SKM-1 treated with dmso at 0.1 percent for 144 hours (cell line): Measurements from ENCODE around the gene NLRP3.
"Not testable (repeated sequence)": the region's sequence is repeated elsewhere in the genome, so short reads cannot be mapped to it uniquely, and the experiment has no call there.

Experiments
- DNase-seq: peaks from one replicate; lab custom pipeline; 2025; ENCODE audit not compliant: unreplicated experiment; lab: John Stamatoyannopoulos, UW

The NLRP3 gene

DNA sequence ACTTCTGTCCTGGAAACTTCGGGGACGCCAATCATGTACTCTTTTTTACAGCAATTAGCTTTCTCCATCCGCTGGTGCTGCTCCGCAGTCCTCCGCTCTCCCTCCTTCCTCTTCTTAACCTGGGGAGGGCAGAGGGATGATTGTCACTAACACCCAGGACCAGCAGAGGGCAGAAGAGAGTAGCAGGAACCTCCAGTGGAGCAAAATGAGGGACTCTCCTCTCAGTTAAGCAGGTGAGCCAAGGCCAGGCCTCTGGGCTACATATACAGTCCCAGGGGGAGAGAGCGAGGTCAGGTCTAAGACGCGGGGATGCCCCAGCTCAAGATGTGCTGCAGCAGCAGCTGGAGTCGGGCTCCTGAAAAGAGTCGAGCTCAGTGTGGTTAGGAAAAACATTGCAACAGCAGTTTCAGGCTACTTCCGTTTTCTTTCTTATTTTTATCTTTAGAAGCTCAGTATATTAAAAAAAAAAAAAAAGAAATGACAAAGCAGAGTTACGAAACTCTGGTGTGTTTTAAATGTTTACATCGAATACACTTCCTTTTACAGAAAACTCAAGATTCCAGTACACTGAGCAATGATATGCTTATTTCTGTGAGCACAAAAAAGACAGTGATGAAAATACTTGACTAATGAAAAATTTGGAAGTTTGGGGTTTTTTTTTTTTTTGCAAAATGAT is 25.7 kb upstream of the NLRP3 start:
- peak; percentile 99 for DNase-seq

DNA sequence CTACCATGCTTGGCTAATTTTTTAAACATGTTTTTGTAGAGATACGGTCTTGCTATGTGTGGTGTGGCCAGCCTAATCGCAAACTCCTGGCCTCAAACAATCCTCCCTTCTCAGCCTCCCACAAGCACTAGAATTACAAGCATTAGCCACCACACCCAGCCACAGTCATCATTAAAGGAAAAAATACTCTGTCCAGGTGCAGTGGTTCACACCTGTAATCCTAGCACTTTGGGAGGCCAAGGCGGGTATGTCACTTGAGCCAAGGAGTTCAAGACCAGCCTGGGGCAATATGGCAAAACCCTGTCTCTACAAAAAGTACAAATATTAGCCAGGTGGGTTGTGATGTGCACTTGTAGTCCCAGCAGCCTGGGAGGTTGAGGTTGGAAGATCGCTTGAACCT is 25.0 kb upstream of the NLRP3 start:
- DNase-seq = no peak

DNA sequence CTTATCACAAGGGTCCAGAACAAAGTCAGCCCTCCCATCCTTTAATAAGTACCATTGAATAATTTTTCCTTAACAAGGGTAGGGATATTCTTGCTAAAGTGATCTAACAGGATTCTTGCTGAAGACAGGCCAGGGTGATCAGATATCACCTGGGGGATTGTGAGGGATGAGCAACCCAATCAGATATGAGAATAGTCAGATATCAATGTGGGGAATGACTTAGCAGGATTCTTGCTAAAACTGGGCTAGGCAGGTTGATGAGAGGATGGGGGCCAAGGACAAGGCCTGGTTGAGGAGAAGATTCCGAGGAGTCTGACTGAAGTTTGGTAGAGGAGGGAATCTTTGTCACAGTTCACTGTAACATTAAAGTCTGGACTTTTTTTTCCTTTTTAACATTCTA is 23.9 kb upstream of the NLRP3 start:
- no peak for DNase-seq

DNA sequence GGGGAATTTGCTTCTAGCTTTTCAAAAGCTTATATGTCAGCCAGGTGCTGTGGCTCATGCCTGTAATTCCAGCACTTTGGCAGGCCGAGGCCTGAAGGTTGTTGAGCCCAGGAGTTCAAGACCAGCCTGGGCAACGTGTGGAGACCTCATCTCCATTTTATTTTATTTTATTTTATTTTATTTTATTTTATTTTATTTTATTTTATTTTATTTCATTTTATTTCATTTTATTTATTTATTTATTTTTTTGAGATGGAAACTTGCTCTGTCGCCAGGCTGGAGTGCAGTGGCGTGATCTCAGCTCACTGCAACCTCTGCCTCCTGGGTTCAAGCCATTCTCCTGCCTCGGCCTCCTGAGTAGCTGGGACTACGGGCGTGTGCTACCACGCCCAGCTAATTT is 20.9 kb upstream of the NLRP3 start:
- DNase-seq = not testable (repeated sequence)

DNA sequence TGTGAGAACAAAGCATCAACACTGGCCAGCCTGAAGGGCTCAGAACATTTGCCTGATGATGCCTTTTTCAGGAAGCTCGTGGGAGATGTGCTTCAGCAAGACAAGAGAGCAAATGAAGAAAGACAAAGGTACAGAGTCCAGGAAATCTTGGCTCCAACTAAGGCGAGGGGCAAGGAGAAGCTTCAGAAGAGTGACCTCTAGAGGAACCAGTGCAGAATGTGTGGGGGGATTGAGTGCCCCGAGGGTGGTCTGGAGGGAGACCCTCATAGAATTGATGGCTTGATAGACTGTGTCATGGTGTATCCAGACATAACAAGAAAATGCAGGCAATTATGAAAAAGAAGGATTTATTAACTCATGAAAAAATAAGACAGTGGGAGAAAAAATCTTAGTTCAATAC is 15.3 kb upstream of the NLRP3 start:
- DNase-seq = no peak

DNA sequence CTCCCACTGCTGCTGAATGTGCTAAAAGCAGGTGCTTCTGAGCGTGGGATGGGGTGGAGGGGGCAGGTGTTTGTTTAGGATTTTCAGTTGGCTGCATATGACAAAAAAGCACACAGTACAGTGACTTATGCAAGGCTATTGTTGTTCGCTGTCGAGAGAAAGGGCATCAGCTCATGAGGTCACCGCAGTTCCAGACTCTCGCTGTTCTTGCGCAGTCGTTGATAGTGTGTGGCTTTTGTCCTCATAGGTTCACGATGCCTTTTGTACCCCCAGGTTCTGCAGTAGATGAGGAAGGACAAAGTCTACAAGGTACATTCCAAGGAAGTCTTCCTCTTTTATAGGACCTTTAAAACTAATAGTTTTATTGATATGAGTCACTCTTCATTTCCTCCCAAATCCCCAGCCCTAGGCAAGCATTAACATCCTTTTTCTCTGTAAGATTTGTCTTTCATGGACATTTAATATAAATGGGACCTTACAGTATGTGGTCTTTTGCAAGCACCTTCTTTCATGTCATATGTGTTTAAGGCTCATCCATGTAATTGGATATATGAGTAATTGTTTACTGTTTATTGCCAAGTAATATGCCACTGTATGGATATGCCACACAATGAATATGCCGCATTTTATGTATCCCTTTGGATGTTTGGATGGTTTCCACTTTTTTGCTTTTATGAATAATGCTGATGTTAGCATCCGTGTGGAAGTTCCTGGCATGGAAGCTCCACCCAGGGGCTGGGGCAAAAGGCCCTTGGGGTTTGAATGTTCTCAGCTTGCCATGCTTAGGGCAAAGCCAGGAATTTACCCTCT is 14.5 kb upstream of the NLRP3 start:
- no peak for DNase-seq

DNA sequence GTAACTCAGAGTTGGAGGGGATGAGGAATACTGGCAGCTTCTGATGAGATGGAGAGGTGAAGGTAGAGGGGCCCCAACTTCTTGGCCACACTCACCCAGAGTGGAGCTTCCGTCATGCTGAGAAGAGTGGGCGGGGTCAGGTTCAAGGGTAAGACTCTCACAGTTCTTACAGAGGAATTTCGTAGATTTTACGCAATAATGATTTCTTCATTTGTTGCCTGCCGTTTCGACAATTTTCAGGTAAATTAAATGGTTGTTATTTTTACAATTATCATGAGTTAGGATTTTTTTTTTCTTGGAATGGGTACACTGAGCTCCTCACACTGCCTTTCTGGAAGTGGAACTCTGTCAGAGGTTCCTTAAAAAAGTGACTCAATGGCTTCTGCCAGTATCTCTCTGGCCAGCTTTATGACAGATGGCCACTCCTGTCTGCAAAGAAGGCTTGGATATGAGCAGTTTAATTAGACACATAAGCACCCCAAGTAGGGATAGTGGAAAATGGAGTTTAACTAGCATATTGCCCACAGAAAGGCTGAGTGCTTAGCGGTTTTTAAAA is 13.8 kb upstream of the NLRP3 start:
- peak; percentile 66 for DNase-seq

DNA sequence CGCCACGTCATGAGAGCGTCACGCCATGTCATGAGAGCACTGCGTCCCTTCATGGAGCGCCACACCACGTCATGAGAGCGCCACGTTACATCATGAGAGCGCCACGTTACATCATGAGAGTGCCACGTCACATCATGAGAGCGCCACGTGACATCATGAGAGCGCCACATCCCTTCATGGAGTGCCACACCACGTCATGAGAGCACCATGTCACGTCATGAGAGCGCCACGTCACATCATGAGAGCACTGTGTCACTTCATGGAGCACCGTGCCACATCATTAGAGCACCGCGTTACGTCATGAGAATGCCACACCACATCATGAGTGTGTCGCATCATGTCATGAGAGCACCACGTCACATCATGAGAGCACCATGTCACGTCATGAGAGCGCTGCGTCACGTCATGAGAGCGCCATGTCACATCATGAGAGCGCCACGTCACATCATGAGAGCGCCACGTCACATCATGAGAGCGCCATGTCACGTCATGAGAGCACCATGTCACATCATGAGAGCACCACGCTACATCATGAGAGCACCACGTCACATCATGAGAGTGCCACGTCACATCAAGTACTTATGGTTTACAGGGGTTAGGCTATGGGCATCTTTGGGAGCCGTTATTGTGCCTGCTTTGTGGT is 9.8 kb upstream of the NLRP3 start:
- no peak for DNase-seq

DNA sequence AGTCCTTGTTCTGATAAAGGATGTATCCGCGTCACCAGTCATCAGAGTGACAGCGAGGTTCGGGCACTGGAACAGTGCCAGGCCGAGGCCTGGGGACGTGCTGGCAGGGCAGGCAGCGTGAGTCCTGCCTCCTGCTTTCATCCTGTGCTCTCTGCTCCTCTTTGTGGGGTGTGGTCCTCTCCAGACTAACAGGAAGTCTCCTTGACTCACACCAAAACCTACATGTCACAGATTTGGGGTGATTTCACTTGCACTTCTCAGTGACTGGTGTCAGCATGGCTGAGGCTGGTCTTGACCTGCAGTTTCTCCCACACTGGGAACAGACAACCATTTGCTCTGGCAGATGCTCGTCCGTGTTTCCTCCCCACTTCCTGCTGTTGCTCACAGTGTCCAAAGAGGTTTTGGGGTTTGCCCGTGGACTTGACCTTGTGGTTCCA is 8.8 kb upstream of the NLRP3 start:
- peak; percentile 71 for DNase-seq

DNA sequence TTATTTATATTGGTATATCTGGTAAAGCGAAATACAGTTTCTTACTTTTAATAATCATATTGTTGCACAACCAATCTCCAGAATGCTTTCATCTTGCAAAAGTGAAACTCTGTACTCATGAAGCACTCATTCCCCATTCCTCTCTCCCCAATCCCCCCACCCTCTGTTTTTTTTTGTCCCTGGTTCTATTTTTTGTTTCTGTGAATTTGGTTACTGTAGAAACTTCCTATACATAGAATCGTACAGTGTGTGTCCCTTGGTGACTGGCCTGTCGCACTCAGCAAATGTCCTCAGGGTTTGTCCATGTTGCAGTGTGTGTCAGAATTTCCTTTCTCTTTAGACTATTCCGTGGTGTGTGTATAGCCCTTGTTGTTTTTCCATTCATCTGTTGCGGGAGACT is 7.9 kb upstream of the NLRP3 start:
- no peak for DNase-seq

DNA sequence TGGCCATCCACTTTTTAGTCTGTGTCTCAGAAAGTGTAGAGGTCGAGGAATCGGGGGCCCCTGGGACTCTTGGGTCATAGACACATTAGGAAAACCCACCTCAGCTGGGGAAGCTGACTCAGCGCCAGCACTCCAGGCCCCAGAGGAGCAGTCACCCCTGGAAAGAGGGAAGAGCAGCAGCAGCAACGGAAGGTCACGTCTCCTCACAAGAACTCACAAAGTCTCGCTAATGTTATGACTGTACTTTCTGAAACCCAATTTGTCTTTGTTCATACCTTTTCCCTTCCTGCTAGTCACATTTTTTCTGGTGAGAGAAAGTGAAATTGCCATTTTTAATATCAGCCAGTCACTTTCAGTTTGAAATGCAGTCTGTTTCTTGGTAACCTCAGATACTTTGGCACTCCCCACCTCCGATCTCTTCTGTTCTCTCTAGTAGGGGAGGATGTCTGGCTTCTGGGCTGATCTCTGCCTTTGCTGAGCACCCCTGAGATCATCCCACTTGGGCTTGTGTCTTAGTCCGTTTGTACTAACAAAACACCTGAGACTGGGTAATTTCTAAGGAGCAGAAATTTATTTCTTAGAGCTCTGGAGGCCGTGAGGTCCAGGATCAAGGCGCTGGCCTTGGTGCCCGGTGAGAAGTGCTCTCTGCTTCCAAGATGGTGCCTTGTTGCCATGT is 6.0 kb upstream of the NLRP3 start:
- DNase-seq = no peak

DNA sequence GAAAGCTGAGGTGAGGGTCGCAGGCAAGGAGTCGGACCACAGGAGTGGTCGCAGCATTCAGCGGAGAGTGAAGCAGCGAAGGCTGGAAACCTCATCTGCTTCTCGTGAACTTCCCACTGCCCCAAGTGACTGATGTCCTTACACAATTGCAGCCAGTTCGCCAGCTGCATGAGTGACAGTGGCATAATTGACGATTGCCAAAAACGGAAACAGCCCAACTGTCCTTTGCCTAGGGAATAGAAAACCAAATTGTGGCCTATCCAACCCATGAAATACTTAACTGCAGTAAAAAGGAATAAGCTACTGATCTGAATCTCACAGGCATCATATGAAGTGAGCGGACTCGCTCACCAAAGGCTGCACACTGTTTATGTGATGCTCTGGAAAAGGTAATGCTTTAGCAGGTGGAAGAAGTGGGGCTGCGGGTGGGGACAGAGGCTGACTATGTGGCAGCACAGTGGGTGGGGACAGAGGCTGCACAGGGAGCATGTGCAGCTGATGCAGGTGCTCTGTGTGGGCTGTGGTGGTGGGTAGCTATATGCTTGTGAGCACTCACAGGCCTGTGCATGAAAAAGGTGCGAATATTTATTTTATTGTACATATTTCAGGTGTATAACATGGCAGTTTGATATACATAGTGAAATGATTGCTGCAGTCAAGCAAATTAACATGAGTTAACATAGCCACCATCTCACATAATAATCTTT is 4.2 kb upstream of the NLRP3 start:
- peak; percentile 66 for DNase-seq

DNA sequence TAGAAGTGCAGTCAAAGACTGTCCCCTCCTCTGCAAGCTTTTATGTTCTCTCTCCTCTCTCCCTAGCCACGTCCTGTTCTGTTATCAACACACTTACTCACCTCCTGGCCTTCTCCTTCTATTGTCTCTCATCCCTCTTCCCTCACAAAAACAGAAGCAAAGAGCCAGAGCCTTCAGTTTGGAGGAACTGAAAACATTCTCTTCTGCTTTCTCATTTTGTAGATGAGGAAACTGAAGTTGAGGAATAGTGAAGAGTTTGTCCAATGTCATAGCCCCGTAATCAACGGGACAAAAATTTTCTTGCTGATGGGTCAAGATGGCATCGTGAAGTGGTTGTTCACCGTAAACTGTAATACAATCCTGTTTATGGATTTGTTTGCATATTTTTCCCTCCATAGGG is 1.9 kb downstream of the NLRP3 start:
- peak; percentile 95 for DNase-seq

DNA sequence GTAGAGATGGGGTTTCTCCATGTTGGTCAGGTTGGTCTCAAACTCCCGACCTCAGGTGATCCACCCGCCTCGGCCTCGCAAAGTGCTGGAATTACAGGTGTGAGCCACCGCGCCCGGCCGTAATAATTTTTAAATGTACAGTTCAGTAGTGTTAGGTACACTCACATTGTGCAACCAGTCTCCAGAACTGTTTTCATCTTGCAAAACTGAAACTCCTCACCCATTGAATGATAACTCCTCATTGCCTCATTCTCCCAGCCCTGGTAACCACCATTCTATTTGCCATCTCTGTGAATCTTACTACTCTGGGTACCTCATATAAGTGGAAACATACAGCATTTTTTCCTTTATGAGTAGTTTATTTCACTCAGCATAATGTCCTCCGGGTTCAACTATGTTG is 3.4 kb downstream of the NLRP3 start:
- peak; percentile 44 for DNase-seq

DNA sequence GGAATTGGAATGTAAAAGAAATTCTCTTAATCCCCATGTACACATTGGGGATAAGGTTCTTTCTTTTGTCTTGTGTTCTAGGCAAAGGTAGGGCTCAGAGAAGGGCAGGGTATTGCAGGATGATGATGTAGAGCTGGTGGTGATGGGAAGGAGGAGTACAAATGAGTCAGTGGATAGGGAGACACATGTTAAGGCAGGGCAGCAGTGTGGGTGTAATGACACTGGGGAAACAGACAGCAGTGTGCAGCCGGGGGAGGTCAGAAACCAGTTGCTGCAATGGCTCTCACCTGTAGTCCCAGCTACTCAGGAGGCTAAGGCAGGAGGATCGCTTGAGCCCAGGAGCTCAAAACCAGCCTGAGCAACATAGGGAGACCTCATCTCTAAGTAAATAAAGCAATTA is 5.1 kb downstream of the NLRP3 start:
- no peak for DNase-seq

DNA sequence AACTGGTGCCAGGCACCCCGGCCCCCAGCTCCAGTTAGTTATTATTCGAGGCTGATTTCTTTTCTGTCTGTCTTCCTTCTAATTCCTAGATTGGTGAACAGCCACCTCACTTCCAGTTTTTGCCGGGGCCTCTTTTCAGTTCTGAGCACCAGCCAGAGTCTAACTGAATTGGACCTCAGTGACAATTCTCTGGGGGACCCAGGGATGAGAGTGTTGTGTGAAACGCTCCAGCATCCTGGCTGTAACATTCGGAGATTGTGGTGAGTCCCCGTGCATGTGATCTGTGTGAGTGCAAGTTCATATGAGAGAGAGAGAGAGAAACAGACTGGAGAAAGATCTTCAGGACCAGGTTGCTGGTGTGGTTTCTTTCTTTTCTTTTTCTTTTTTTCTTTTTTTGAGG is 13.5 kb downstream of the NLRP3 start:
- DNase-seq = no peak

DNA sequence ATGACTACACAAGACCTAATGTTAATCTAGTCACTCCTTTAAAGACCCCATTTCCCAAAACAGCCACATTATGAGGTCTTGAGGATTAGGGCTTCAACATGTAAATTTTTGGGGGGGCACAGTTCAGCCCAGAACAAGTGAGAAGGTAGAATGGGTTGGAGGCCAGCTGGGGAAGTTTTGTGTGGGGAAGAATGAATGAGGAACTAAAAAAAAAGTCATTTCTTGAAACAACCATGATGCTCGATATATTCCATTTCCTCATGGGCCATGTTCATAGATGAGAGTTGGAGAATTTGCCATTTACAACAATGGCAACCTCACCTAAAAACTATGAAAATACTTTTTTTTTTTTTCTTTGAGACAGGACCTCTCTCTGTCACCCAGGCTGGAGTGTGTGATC is 14.5 kb downstream of the NLRP3 start:
- DNase-seq = peak; percentile 23

DNA sequence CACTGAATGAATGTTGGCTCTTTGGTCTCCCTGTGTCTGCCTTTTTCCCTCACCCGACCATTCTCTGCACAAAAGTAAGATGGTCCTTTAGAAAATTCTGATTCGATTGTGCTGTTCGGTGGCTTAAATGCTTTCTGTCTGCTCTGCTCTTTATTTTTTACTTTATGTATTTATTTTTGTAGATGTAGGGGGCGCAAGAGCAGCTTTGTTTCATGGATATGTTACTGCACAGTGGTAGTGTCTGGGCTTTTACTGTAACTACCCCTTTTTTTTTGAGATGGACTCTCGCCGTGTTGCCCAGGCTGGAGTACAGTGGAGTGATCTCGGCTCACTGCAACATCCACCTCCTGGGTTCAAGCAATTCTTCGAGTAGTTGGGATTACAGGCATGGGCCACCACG is 15.7 kb downstream of the NLRP3 start:
- no peak for DNase-seq

DNA sequence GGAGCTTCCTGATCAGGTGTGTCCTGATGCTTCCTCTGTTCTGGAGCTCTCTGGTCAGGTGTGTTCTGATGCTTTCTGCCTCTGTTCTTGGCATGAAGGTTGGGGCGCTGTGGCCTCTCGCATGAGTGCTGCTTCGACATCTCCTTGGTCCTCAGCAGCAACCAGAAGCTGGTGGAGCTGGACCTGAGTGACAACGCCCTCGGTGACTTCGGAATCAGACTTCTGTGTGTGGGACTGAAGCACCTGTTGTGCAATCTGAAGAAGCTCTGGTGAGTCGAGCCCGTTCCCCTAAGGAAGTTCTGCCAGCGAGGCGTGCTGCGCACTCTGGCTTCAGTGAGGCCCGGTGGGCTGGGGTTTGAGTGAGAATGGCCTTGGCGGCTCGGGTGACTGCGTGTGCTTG is 18.0 kb downstream of the NLRP3 start:
- DNase-seq = no peak

DNA sequence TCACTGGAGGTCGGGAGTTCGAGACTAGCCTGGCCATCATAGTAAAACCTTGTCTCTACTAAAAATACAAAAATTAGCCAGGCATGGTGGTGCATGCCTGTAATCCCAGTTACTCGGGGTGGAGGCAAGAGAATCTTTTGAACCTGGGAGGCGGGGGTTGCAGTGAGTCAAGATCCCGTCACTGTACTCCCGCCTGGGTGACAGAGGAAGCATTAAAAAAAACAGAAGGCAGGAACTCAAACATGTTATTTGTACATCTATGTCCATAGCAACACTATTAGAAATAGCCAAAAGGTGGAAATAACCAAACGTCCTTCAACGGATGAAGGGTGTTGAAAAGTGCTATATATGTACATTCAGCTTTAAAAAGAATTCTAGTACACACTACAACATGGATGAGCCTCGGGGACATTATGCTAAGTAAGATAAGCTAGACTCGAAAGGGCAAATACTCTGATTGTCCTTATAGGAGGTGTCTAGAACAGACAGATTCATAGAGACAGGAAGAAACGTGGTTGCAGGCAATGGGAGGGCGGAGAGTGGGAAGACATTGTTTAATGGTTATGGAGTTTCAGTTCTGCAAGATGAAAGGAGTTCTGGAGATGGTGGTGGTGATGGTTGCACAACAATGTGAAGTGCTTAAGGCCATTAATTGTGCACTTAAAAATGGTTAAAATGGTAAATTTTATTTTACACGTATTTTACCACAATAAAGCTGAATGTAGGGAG is 19.2 kb downstream of the NLRP3 start:
- no peak for DNase-seq
